Endothelial cell (in vitro differentiated cells): ENCODE measurements around the gene SPON1. TPM values are rescaled to one million over a fixed set of nuclear protein-coding genes. Genes with fewer than 3 reads are reported as not detected.

ENCODE experiments used
- DNase-seq: peaks from one replicate; pipeline ENCODE4 v3.0.0; 2021; ENCODE audit warnings: low spot score
- H3K27ac Mint-ChIP-seq: one replicate; pipeline ENCODE4 v1.8.0; 2021; ENCODE audit warnings: mixed read lengths, inconsistent platforms; ENCODE audit not compliant: unreplicated experiment
- H3K27me3 Mint-ChIP-seq: one replicate; pipeline ENCODE4 v1.8.0; 2021; ENCODE audit warnings: mild to moderate bottlenecking, moderate library complexity, mixed read lengths, inconsistent platforms; ENCODE audit not compliant: unreplicated experiment
- H3K36me3 Mint-ChIP-seq: one replicate; pipeline ENCODE4 v1.8.0; 2021; ENCODE audit warnings: mild to moderate bottlenecking, low read depth, mixed read lengths, inconsistent platforms; ENCODE audit not compliant: unreplicated experiment
- H3K4me1 Mint-ChIP-seq: one replicate; pipeline ENCODE4 v1.8.0; 2021; ENCODE audit warnings: mild to moderate bottlenecking, mixed read lengths, inconsistent platforms; ENCODE audit not compliant: unreplicated experiment
- H3K4me3 Mint-ChIP-seq: one replicate; pipeline ENCODE4 v1.8.0; 2021; ENCODE audit warnings: mild to moderate bottlenecking, mixed read lengths, inconsistent platforms; ENCODE audit not compliant: unreplicated experiment
- H3K9me3 Mint-ChIP-seq: one replicate; pipeline ENCODE4 v1.8.0; 2021; ENCODE audit warnings: mixed read lengths, inconsistent platforms; ENCODE audit not compliant: unreplicated experiment
- total RNA-seq: library from RNA; stranded (reverse); fragmentation: NEBNext Ultra II Directional; extraction: Animal tissue kit (Norgen Biotek cat#: 25700); gene quantifications from one replicate; pipeline ENCODE4 v1.2.1, GENCODE V29; 2021; ENCODE audit not compliant: unreplicated experiment
- TF ChIP-seq, protein P1 (sequence below): fragments of 200-600 bp; sonication (generic); IDR thresholded peaks from one replicate; pipeline ENCODE4 v1.5.0; 2021; ENCODE audit warnings: antibody characterized with exemption; ENCODE audit not compliant: unreplicated experiment

SPON1 gene
- total RNA-seq, 1 donor from 2014 or later, result 120 TPM

DNA sequence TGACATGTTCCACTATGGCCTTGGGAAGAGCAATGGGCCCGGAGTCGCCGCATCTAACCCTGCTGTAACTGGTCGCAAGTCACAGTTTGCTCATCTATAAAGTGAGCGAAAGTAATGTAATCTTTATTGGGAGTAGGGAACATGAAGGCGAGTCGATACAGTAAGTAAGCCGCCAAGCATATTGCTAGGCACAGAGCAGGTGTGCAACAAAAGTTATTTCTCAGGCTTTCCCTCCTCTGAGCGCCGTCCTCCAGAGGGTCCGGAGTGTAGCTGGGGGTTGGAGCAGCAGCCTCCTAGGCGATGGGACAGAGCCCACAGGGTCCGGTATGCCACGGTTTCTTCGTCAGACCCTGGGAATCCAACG is 343 bp upstream of the SPON1 start:
- Mint-ChIP-seq H3K27ac (peak overlapping the region; percentile 81), H3K27me3 (peaks cover 16% of the 10 kb centered on the region), H3K36me3 (peaks cover 8% of the 10 kb centered on the region)

GRCh38 chr11:13963169-13963948 is 836 bp downstream of the SPON1 start:
- Mint-ChIP-seq H3K27ac (no peak overlapping the region), H3K4me3 (peak overlapping the region; percentile 94), H3K4me1 (peaks cover 34% of the 10 kb centered on the region), H3K36me3 (peaks cover 8% of the 10 kb centered on the region), H3K27me3 (peaks cover 16% of the 10 kb centered on the region), H3K9me3 (no peaks in the 10 kb centered on the region)
- no peak for DNase-seq
- TF ChIP-seq, protein P1, sequence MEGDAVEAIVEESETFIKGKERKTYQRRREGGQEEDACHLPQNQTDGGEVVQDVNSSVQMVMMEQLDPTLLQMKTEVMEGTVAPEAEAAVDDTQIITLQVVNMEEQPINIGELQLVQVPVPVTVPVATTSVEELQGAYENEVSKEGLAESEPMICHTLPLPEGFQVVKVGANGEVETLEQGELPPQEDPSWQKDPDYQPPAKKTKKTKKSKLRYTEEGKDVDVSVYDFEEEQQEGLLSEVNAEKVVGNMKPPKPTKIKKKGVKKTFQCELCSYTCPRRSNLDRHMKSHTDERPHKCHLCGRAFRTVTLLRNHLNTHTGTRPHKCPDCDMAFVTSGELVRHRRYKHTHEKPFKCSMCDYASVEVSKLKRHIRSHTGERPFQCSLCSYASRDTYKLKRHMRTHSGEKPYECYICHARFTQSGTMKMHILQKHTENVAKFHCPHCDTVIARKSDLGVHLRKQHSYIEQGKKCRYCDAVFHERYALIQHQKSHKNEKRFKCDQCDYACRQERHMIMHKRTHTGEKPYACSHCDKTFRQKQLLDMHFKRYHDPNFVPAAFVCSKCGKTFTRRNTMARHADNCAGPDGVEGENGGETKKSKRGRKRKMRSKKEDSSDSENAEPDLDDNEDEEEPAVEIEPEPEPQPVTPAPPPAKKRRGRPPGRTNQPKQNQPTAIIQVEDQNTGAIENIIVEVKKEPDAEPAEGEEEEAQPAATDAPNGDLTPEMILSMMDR, result no peak

More for the DNA sequence above, 343 bp upstream of the SPON1 start:
- H3K4me1 Mint-ChIP-seq, result peaks cover 34% of the 10 kb centered on the region
- no peak for DNase-seq
- peak overlapping the region; percentile 85 for H3K4me3 Mint-ChIP-seq
- no peaks in the 10 kb centered on the region for H3K9me3 Mint-ChIP-seq
- TF ChIP-seq, protein P1, result no peak

DNA sequence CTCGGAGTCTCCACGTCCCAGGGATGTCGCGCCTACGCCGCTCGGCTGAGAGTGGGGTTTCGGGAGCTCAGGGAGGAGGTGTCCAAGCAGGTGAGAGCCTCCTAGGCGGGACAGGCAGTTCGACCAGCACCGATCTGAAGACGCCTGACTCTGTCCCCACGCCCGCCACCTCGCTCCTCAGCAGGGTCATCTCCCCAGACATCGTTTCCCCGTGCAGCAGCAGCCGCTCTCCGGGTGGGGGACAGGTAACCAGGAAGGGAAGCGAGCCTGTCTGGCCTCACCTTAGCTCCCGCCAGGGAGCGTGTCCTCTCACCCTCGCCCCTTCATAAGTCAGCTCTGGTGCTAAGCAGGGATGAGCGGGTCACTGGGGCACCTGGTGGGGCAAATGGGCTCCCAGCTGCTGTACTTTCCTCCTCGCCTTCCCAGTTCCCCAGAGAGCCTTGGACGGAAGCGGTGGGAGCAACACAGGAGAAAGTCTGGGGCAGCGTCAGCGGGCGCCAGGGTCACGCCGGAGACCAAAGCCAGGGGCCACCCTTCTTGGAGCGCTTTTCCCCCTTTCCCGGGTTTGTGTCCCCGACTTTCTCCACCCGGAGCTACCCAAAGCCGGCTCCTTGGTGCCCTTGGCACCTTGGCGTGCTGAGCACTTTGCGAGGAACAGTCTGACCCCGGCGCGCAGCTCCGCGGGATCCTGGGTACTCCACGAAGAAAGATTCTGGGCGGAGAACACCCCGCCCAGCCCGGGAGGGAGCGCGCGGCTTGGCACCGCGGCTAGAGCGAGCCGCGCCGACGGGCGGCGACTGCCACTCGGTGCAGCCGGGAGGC is 1.6 kb downstream of the SPON1 start:
- no peak overlapping the region for H3K27ac Mint-ChIP-seq
- H3K36me3 Mint-ChIP-seq, result peaks cover 8% of the 10 kb centered on the region
- peaks cover 16% of the 10 kb centered on the region for H3K27me3 Mint-ChIP-seq
- peak overlapping the region; percentile 94 for H3K4me3 Mint-ChIP-seq
- no peaks in the 10 kb centered on the region for H3K9me3 Mint-ChIP-seq
- H3K4me1 Mint-ChIP-seq, result peaks cover 30% of the 10 kb centered on the region
- peak; percentile 41 for DNase-seq
- TF ChIP-seq, protein P1, result no peak

- TF ChIP-seq, protein P1, result no peak
- no peak for DNase-seq
- H3K4me3 Mint-ChIP-seq, result peak overlapping the region; percentile 90
- no peaks in the 10 kb centered on the region for H3K9me3 Mint-ChIP-seq
- peaks cover 35% of the 10 kb centered on the region for H3K4me1 Mint-ChIP-seq
- H3K36me3 Mint-ChIP-seq, result peaks cover 8% of the 10 kb centered on the region
- H3K27me3 Mint-ChIP-seq, result peaks cover 16% of the 10 kb centered on the region
- H3K27ac Mint-ChIP-seq, result no peak overlapping the region
Measured at GRCh38 chr11:13964771-13965074, 2.2 kb downstream of the SPON1 start.

- TF ChIP-seq, protein P1, result no peak
- Mint-ChIP-seq H3K36me3 (peaks cover 8% of the 10 kb centered on the region), H3K4me1 (peaks cover 35% of the 10 kb centered on the region), H3K9me3 (no peaks in the 10 kb centered on the region), H3K4me3 (peak overlapping the region; percentile 90), H3K27me3 (peaks cover 16% of the 10 kb centered on the region), H3K27ac (no peak overlapping the region)
- peak; percentile 6 for DNase-seq
Measured at GRCh38 chr11:13965337-13965736, 2.8 kb downstream of the SPON1 start.
